HL-60 (cell line): Measurements from ENCODE around the gene ADM2.

Experiments
- DNase-seq, 2 experiments: peaks; one replicate each; pipeline ENCODE4 v3.0.0-alpha.2; 2010 to 2020; ENCODE audit warnings: low read depth in 1 of 2, low spot score in 1 of 2
- H3K27ac ChIP-seq: fragments of 250-450 bp; sonication (Bioruptor Pico); replicated peaks from 2 replicates; pipeline ENCODE4 v1.5.1; 2020; ENCODE audit warnings: mild to moderate bottlenecking, moderate library complexity
- H3K27me3 ChIP-seq: fragments of 250-450 bp; sonication (Bioruptor Pico); 2 replicates; pipeline ENCODE4 v1.5.1; 2021; ENCODE audit warnings: mild to moderate bottlenecking, moderate library complexity; ENCODE audit not compliant: insufficient read depth, poor library complexity, severe bottlenecking
- H3K4me3 ChIP-seq: replicated peaks from 2 replicates; pipeline ENCODE4 v1.5.1; 2011; ENCODE audit warnings: mild to moderate bottlenecking, control low read depth, low read length; ENCODE audit not compliant: insufficient read depth
- GABPA ChIP-seq: IDR thresholded peaks from 2 replicates; pipeline ENCODE4 v1.6.1; 2012; ENCODE audit warnings: low read depth
- POLR2AphosphoS5 ChIP-seq: IDR thresholded peaks from 2 replicates; pipeline ENCODE4 v1.6.1; 2012; ENCODE audit warnings: low read depth
- REST ChIP-seq: IDR thresholded peaks from 2 replicates; pipeline ENCODE4 v1.6.1; 2012; ENCODE audit warnings: low read depth; ENCODE audit not compliant: insufficient replicate concordance
- SPI1 ChIP-seq: IDR thresholded peaks from 2 replicates; pipeline ENCODE4 v1.6.1; 2012; ENCODE audit warnings: low read depth, mild to moderate bottlenecking, borderline replicate concordance
- TF ChIP-seq, protein P1 (sequence below): IDR thresholded peaks from one replicate; pipeline ENCODE4 v1.5.1; 2011; ENCODE audit warnings: low read length, control low read depth, inconsistent platforms; ENCODE audit not compliant: insufficient read depth

The ADM2 gene

GRCh38 chr22:50520826-50521453 is 39.6 kb downstream of the ADM2 start:
- TF ChIP-seq, protein P1, sequence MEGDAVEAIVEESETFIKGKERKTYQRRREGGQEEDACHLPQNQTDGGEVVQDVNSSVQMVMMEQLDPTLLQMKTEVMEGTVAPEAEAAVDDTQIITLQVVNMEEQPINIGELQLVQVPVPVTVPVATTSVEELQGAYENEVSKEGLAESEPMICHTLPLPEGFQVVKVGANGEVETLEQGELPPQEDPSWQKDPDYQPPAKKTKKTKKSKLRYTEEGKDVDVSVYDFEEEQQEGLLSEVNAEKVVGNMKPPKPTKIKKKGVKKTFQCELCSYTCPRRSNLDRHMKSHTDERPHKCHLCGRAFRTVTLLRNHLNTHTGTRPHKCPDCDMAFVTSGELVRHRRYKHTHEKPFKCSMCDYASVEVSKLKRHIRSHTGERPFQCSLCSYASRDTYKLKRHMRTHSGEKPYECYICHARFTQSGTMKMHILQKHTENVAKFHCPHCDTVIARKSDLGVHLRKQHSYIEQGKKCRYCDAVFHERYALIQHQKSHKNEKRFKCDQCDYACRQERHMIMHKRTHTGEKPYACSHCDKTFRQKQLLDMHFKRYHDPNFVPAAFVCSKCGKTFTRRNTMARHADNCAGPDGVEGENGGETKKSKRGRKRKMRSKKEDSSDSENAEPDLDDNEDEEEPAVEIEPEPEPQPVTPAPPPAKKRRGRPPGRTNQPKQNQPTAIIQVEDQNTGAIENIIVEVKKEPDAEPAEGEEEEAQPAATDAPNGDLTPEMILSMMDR = no peak
- no peak for TF ChIP-seq REST
- no peak for TF ChIP-seq SPI1
- TF ChIP-seq GABPA = no peak
- TF ChIP-seq POLR2AphosphoS5 = no peak

GRCh38 chr22:50521710-50522109 is 40.4 kb downstream of the ADM2 start:
- DNase-seq = no peak
- no peaks in the 10 kb centered on the region for H3K27me3 ChIP-seq
- H3K27ac ChIP-seq = no peak overlapping the region
- no peak overlapping the region for H3K4me3 ChIP-seq
- TF ChIP-seq SPI1 (no peak), POLR2AphosphoS5 (no peak), REST (no peak), GABPA (no peak)
- TF ChIP-seq, protein P1 = no peak

More at GRCh38 chr22:50520826-50521453, 39.6 kb downstream of the ADM2 start:
- H3K27me3 ChIP-seq = no peaks in the 10 kb centered on the region
- H3K4me3 ChIP-seq = no peak overlapping the region
- H3K27ac ChIP-seq = no peak overlapping the region
- DNase-seq = no peak

DNA sequence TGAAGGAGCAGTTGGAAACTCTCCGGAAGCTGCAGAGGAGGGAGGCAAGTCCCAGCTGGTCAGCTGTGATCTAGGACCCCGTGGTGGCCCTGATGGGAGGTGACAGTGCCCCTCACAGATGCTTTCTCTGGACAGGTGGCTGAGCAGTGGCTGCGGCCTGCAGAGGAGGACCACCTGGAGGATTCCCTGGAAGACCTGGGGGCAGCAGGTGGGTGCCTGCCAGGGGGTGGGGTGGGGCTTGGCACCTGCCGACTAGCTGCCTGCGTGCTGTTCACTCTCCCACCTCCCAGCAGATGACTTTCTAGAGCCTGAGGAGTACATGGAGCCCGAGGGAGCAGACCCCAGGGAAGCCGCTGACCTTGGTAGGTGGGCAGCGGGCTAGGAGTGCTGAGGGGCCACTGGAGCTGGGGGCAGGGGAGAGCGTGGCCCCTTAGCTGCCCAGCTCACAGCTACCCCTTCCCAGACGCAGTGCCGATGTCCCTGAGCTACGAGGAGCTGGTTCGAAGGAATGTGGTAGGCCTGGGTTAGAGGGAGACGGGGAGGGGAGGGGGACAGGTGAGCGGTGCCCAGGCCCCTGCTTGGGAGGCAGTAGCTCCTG is 41.0 kb downstream of the ADM2 start:
- TF ChIP-seq, protein P1 = no peak
- TF ChIP-seq SPI1 = no peak
- TF ChIP-seq REST = no peak
- H3K27me3 ChIP-seq = no peaks in the 10 kb centered on the region

More for the DNA sequence above, 41.0 kb downstream of the ADM2 start:
- no peak for DNase-seq
- no peak overlapping the region for H3K27ac ChIP-seq
- H3K4me3 ChIP-seq = no peak overlapping the region
